Measurements from ENCODE around the gene STK33.

- TF ChIP-seq, protein P1, sequence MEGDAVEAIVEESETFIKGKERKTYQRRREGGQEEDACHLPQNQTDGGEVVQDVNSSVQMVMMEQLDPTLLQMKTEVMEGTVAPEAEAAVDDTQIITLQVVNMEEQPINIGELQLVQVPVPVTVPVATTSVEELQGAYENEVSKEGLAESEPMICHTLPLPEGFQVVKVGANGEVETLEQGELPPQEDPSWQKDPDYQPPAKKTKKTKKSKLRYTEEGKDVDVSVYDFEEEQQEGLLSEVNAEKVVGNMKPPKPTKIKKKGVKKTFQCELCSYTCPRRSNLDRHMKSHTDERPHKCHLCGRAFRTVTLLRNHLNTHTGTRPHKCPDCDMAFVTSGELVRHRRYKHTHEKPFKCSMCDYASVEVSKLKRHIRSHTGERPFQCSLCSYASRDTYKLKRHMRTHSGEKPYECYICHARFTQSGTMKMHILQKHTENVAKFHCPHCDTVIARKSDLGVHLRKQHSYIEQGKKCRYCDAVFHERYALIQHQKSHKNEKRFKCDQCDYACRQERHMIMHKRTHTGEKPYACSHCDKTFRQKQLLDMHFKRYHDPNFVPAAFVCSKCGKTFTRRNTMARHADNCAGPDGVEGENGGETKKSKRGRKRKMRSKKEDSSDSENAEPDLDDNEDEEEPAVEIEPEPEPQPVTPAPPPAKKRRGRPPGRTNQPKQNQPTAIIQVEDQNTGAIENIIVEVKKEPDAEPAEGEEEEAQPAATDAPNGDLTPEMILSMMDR (IDR thresholded peaks at IDR 0.05) = peak; percentile 8; the same call in 1 of the 2 replicates
- TF ChIP-seq POLR2AphosphoS5 (IDR thresholded peaks at IDR 0.05; ENCODE audit: low read depth, low read length) = no peak
- TF ChIP-seq, protein P2, sequence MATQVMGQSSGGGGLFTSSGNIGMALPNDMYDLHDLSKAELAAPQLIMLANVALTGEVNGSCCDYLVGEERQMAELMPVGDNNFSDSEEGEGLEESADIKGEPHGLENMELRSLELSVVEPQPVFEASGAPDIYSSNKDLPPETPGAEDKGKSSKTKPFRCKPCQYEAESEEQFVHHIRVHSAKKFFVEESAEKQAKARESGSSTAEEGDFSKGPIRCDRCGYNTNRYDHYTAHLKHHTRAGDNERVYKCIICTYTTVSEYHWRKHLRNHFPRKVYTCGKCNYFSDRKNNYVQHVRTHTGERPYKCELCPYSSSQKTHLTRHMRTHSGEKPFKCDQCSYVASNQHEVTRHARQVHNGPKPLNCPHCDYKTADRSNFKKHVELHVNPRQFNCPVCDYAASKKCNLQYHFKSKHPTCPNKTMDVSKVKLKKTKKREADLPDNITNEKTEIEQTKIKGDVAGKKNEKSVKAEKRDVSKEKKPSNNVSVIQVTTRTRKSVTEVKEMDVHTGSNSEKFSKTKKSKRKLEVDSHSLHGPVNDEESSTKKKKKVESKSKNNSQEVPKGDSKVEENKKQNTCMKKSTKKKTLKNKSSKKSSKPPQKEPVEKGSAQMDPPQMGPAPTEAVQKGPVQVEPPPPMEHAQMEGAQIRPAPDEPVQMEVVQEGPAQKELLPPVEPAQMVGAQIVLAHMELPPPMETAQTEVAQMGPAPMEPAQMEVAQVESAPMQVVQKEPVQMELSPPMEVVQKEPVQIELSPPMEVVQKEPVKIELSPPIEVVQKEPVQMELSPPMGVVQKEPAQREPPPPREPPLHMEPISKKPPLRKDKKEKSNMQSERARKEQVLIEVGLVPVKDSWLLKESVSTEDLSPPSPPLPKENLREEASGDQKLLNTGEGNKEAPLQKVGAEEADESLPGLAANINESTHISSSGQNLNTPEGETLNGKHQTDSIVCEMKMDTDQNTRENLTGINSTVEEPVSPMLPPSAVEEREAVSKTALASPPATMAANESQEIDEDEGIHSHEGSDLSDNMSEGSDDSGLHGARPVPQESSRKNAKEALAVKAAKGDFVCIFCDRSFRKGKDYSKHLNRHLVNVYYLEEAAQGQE (IDR thresholded peaks at IDR 0.05; ENCODE audit: insufficient read depth in 1 of 2, low read depth in 2 of 2, low read length in 1 of 2) = no peak
- TF ChIP-seq SIN3A (IDR thresholded peaks at IDR 0.05; ENCODE audit: borderline replicate concordance, insufficient read depth, low read depth, low read length) = no peak
- no peak for TF ChIP-seq TCF7L2 (IDR thresholded peaks at IDR 0.05; ENCODE audit: low read depth, low read length)
Observed at GRCh38 chr11:8459711-8460399, 134.2 kb downstream of the STK33 start.

Measured in Panc1 (cell line).